ENCODE measurements around the gene PFKFB3.
"Not testable (repeated sequence)": the region's sequence is repeated elsewhere in the genome, so short reads cannot be mapped to it uniquely, and the experiment has no call there.

Gene PFKFB3

DNA sequence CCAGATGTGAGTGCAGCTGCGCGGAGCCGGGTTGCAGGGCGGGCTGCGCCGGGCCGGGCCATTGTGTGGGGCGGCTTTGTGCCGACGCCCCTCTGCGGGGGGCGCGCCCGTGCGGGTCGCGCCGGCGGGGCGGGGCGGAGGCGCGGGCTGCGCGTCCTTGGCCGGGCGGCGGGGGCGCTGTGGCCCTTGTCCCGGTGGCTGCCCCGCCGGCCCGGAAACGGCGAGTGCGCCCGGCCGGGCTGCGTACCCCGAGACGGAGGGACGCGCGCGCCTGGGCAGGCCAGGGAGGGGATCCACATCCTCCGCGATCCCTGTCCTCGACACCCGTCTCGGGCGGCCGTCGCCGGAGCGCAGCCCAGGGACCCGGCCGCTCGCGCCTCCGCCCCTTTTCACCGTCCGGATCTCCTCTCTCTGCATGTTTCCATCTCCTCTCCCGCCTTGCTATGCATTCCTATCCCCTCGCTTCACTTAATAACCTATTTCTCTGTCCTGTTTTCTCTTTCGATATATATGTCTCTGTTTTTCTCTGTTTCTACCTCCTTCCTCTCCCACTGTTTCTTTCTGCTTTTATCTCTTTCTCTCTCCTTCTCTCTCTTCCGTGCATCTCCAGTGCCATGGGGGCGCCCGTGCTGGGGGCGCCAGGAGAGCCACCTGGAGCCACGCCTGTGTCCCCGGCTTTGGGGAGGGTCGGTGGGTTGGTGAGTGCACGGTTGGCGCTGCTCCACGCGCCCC, 765 bp downstream of the PFKFB3 start:
- DNase-seq = no peak

DNA sequence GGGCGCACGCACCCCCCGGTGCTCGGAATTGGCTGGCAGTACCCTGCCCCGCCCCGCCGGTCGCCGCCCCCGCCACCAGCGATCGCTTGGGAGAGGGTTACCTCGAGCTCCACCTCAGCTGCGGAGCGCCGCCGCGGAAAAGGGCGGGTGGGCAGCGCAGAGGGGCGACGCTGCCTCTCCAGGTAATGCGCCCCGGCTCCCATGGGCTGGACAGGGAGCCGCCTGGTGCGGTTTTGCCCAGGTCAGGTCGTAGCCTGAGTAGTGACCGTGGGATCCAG, 1.3 kb downstream of the PFKFB3 start:
- no peak for DNase-seq

DNA sequence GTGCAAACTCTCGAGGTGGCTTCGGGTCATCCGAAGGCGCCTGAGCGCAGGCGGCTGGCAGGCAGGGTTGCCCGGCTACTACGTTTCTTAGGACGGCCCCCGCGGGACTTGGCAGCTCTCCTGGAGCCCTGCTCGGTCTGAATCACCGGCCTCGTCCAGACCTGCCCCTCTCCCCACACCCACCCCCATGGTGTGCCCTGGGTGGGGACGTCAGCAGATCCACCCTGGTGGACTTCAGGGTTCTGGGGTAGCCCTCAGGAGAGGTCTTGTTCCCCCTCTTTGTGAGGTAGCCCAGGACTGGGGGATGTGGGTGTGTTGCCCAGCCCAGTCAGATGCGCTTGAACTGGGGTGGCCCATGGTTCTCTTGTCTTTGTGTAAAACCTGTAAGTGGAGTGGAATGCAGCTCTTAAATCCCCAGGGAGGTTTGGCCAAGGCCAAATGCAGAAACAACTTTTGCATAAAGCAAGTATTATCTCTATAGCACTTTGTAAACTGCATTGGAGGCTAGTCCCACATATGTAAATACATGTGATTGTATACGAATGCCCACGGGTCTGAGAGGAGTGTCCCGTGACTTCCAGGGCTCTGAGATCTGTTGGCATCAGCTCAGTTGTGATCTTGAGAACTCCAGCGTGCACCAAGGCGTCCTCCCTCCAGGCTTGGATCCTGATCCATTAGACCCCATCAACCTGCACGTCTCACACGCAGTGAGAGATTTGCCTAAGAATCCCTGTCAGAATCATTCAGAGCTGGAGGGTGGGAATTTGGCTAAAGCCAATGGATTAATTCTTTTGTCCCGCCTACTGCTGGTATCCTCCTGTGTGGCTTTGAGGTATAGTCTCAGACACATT, 1.8 kb downstream of the PFKFB3 start:
- no peak for DNase-seq

DNA sequence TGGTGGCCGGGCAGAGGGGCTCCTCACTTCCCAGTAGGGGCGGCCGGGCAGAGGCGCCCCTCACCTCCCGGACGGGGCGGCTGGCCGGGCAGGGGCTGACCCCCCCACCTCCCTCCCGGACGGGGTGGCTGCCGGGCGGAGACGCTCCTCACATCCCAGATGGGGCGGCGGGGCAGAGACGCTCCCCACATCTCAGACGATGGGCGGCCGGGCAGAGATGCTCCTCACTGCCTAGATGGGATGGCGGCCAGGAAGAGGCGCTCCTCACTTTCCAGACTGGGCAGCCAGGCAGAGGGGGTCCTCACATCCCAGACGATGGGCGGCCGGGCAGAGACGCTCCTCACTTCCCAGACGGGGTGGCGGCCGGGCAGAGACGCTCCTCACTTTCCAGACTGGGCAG, 3.8 kb downstream of the PFKFB3 start:
- not testable (repeated sequence) for DNase-seq

DNA sequence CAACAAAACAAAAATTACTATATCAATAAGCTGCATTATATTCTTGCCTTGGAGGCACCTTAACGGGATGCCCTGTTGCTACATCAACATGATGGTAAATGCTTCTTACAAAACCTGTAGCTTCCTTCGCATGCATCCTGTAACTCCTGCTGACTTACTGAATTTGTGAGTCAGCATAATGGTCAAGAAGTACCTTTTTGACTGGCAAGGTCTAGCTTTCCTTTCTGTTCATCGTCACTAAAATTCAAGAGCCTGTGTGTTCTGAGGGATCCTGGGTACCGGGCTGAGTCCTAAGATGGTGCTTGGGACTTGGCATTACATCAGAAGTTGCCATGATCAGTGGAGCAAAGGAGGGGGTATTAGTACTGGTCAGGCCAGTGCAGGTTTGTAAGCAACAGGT, 4.9 kb downstream of the PFKFB3 start:
- DNase-seq = no peak

DNA sequence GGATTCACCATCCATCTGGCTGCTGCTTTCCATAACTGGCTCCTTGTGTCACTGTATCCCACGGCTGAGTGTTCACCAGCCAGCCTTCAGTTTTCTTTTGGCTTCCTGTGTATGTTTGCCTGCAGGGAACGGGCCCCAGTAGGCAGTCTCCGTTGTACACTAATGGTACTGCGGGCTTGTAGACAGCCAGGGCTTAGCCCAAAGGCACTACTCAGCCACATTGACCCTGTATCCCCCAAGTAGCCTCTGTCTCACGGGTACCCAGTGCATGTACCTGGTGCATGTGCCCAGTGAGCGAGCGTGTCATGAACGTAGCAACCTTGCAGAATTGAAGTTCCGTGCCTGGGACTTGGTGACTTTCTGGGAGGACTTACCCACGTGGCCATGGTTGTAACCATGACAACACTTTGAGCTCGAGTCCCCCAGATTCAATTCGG, 6.1 kb downstream of the PFKFB3 start:
- no peak for DNase-seq

DNA sequence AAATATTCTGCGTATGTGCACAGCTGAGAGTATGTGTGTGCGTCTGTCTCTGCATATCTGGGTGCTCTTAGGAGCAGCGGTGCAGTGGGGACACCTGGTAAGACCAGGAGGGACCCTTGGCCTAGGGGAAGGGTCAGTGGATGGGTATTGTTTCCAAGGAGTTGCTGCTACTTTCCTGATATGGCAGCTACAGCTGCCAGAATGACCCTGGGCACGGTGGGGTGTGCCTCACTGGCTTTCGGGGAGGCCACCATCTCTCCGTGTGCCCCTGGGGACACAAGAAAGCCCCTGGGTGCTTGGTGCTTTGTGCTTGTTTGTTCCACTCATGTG, 8.6 kb downstream of the PFKFB3 start:
- no peak for DNase-seq

DNA sequence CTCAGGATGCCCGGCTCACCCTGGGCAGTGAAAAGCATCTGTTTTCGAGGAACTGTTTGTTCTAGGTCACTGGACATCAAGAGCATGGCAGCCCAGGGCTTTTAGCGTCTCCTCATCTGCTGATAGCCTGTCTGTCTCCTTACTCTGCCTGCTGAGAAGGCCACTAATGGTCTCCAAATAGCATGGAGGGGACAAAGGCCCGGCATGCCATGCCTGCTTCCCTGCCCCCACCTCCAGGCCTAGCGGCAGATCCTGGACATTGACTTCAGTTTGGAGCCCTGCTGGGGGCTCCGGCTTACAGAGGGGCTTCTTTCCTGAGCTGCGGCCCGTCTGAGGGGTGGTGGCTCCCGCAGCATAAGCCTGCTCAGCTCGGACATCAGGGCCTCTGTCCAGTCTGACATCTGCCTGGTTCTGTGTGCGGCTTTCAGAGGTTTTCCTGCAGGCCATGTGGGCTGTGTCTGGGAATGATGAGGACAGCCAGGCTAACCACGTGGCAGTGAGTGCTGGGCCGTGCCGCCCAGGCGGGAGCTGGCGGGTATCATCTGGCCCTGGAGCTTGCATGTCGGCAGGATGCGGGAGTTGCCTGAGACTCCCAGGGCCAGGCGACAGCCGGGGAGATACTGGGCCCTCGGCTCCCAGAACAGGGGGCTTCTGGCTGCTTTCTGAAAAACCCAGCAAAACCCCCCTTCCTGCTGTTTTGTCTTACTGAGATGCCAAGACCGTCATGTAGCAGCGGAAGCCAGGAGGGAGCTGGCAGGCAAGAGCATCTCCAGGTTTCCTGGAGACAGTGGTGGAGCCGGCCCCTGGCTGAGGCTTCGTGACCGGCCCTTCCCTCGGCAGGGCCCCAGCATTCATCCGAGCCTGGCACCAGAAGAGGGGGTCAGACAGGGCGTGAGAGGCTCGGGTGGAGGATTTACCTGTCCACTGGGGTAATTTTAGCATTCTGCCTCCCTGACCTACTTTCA, 9.2 kb downstream of the PFKFB3 start:
- no peak for DNase-seq

DNA sequence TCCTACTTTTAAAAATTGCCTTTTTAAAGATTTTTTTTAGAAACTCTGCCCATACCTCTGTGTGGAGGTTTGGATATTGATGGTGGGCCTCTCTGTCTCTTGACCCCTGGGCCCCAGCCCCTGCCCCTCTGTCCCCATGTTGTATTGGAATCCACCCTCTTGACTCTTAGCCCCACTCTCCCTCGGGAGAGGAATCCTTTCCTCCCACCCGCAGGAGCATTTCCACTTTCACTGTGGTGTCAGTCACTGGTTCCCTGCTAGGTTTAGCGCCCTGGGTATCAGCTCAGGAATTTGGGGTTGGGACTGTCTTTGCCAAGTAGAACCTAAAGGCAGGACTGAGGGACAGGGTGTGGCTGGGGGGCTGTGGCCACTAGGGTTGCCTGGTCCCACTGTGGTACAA, 10.1 kb downstream of the PFKFB3 start:
- no peak for DNase-seq

DNA sequence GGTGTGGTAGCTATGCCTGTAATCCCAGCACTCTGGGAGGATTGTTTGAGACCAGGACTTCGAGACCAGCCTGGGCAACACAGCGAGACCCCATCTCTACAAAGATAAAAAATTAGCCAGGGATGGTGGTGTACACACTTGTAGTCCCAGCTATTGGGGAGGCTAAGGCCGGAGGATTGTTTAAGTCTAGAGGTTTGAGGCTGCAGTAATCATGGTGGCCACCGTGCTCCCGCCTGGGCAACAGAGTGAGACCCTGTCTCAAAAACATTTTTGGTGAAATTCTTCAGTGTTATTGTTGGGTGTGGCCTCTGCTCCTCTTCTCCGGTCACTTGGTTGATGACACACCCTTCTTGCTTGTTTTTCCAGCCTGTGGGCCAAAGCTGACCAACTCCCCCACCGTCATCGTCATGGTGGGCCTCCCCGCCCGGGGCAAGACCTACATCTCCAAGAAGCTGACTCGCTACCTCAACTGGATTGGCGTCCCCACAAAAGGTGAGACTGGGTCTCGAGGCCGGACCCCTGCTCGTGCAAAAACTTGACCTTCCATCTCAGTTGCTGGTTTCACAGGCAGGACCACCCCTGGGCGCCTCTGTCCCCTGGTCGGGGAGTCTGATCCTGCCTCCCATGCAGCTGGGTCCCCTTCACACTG, 10.6 kb downstream of the PFKFB3 start:
- DNase-seq = no peak

DNA sequence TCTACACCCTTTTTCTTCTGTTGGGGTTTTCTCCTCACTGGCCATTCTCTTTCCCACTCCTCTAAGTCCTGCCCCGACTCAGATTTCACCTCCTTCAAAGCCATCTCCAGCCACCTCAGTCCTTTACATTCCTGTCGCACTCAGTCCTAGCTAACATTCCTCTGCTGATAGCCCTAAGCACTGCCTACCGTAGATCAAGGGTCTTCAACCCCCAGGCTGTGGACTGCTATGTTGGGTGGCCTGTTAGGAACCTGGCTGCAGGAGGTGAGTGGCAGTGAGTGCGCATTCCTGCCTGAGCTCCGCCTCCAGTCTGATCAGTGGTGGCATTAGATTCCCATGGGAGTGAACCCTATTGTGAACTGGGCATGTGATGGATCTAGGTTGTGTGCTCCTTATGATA, 11.2 kb downstream of the PFKFB3 start:
- no peak for DNase-seq

DNA sequence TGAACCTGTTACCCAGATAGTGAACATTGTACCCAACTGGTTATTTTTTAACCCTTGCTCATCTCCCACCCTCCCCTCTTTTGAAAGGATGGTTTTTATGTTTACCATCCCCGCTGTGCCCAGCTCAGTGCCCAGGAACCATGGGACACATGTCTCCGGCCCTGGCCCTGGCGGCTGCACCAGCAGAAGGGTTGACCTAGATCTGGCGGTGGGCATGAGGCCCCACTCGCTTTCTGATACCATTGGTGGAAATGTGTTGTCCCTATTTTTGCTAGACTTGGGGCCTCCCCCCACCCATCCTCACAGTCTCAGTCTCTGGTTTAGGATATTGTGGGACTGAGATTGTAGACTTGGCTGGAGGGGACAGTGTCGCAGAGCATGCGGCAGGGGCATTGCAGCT, 11.9 kb downstream of the PFKFB3 start:
- no peak for DNase-seq

DNA sequence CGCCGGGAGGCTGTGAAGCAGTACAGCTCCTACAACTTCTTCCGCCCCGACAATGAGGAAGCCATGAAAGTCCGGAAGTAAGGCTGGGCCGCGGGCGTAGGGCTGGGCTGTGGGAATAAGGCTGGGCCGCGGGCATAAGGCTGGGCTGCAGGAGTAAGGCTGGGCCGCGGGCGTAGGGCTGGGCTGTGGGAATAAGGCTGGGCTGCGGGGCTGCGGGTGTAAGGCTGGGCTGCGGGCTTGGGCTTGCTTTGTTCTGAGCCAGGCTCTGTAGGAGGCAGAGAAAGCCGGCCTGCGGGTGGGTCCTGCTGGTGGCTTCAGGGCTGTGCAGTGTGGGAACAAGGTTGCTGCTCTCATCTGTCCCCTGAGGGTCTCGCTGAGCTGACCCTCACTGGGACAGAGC, 12.5 kb downstream of the PFKFB3 start:
- DNase-seq = no peak

DNA sequence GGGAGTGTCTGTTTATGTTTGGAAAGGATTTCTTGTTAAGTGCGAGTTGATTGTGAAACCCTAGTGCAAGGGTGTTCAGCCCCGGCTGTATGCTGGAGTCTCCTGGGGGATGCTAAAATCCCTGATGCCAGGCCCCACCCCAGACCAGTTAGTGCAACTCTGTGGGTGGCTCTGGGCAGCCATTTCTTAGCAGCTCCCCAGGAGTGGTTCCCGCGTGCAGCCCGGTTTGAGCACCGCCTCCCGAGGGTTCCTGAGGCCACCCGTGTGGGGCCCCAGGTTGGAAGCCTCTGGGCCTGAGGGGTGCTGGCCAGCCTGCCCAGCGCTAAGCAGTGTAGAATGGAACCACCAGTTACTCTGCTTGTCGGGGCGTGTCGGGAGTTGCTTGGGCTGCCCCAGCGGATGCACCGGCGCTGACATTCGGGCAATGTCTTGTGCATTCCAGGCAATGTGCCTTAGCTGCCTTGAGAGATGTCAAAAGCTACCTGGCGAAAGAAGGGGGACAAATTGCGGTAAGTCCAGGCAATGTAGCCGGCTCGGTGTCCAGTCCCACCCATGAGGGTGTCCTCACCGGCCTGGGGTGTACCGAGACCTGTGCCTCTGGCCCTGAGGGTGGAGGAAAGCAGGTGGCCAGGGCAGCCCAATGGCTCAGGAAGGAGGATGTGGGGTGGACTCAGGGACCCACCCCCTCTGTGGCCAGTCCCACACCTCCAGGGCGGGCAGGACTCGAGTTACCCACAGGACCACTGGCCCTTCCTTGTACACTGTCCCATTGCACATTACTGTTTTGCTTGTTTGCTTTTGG, 13.2 kb downstream of the PFKFB3 start:
- no peak for DNase-seq

DNA sequence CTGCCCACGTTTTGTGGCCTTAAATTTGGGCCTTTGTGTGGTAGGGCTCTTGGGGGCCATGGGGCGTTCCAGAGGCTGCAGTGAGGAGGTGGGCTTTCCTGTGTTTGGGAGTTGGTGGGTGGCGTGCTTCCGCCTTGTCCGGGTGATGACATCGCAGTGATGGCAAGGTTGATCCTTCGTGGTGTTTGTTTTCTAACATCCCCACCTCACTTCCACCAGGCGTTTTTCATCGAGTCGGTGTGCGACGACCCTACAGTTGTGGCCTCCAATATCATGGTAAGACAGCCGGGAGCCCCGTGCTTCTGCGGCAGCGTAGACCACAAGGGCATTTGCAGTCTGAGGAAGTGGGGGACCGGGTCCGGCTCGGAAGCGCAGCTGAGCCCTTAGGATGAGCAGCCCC, 14.2 kb downstream of the PFKFB3 start:
- no peak for DNase-seq

DNA sequence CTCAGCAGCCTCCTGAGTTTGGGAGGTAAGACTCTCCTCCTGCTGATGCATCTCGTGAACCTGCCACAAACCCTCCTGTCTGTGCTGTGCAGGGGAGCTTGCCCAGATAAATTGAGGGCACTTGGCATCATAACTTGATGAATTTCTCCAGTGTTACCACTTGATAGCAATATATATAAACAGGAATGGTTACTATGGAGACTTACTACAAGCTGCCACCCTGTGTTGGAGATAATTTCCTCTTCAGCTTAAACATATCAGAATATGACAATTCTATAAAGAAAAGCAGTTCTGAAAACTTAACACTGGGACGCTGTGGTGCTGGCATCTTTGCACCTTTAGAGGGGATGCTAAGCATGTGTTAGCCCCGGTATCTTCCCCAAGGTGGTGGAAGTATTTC, 14.9 kb downstream of the PFKFB3 start:
- DNase-seq = no peak

DNA sequence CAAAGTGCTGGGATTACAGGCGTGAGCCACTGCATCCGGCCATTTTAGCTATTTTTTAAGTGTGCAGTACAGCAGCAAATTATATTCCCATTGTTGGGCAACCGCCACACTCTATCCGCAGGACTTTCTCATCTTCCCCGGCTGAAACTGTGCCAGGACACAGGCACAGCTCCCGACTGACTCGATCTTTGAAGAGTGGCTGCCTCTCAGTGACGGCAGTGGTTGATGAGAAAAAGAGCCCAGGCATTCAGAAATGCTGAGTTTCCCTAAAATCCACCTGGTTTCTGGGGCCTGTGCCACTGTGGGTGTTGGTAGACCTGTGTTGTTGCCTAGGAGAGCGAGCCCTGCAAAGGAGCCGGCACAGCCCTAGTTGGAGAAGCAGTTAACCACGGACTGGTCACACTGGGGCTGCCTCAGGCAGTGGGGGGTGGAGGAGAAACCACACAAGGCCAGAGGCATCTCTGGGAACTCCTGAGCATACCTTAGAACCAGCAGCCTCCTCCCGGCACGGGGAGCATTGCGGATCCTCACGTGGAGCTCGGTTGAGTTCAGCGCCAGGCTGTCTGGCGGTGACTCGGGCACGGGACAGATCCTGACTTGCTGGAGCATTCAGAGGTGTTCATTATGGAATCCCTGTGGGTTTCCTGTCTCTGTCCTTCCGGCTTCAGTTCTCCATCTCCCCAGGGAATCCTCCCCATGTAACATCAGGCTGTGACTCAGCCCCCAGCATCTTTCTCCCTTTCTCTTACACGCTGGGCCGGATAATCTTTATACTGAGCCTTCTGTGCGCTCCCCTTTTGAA, 16.2 kb downstream of the PFKFB3 start:
- DNase-seq = no peak

DNA sequence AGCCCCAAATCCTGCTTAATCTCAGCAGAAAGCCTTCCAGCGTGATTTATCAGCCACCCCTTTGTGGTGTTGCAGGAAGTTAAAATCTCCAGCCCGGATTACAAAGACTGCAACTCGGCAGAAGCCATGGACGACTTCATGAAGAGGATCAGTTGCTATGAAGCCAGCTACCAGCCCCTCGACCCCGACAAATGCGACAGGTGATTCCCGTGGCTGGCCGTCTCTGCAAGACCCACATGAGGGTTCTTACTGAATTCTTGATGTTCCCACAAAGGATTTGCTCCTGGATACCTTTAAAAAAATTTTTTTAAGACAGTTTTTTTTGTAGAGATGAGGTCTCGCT, 16.7 kb downstream of the PFKFB3 start:
- DNase-seq = no peak

DNA sequence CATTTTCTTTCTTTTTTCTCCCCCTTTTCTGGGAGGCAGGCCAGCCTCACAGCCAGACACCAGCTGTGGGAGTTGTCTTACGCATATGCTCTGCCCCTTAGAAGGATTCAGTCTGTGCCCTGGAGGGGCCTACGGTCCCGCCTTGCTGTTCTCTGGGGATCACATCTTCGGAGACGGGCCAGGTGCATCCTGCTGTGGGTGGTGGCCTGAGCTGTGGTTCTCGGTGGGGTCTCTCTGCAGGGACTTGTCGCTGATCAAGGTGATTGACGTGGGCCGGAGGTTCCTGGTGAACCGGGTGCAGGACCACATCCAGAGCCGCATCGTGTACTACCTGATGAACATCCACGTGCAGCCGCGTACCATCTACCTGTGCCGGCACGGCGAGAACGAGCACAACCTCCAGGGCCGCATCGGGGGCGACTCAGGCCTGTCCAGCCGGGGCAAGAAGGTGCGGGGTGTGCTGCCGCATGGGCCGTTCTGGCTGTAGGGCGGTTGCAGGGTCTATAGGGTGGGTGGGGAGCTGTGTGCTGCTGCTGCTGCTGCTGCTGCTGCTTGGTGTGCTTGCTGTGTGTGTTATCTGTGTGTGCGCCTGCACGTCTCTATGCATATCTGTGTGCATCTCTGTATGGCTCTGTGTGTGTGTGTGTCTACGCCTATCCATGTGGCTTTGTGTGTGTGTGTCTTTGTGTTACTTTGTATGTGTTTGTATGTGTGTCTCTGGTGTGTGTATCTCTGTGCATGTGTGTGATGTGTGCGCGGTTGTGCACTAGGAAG, 17.9 kb downstream of the PFKFB3 start:
- DNase-seq = no peak

DNA sequence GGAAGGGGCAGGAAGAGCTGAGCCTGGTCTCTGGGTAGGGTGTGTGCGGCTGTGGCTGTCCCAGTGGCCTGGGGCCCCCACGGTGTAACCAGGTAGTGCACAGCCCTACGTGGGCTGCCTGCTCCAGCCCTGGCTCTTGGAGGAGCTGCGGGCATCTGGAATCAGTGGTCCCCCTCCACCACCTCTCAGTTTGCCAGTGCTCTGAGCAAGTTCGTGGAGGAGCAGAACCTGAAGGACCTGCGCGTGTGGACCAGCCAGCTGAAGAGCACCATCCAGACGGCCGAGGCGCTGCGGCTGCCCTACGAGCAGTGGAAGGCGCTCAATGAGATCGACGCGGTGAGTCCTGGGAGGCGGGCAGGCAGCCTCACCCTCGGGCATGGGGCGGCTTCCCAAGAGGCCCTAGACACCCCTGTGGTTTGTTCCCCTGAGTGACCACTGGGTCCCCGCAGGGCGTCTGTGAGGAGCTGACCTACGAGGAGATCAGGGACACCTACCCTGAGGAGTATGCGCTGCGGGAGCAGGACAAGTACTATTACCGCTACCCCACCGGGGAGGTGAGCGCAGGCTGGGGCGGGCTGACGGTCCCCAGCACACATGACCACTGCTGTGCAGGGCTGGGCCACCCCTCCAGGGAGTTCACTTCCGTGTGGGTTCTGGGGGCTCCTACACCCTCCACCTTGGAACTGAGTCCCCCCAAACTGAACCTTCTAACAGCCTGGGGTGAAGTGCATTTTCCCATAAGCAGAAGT, 18.6 kb downstream of the PFKFB3 start:
- no peak for DNase-seq
